ENCODE measurements around the gene PDGFB. TPM values are rescaled to one million over a fixed set of nuclear protein-coding genes. Genes with fewer than 3 reads are reported as not detected.
"Not testable (repeated sequence)": the region's sequence is repeated elsewhere in the genome, so short reads cannot be mapped to it uniquely, and the experiment has no call there.

Gene PDGFB
- total and polyA plus RNA-seq, 11 donors, result 9.0 to 43.7 (median 21.3) TPM

- H3K27me3 ChIP-seq, result no peaks in the 10 kb centered on the region
- intact Hi-C loops (cut with DNase I), result no loop called here
- 92 to 97% (median 95%) methylated on average over 8 of the region's 8 CpGs for WGBS, 4 donors
- DNase-seq, result peak in 1 of 5 donors; percentile 3
- no peak overlapping the region for H3K4me3 ChIP-seq
- TF ChIP-seq CTCF (IDR thresholded peaks at IDR 0.05), result no peak
- no peak for TF ChIP-seq POLR2A (IDR thresholded peaks at IDR 0.05)
- H3K27ac ChIP-seq, result no peak overlapping the region
- peaks cover 0 to 11% (median 0%) of the 10 kb centered on the region in 12 donors for H3K4me1 ChIP-seq
- peaks cover 0 to 38% (median 28%) of the 10 kb centered on the region in 9 donors for H3K36me3 ChIP-seq
- ATAC-seq, result no peak
- peaks cover 0 to 2% (median 0%) of the 10 kb centered on the region in 12 donors for H3K9me3 ChIP-seq
Observed at GRCh38 chr22:39220450-39220849, 24.3 kb downstream of the PDGFB start.

- Histone ChIP-seq H3K9me3 (peaks cover 0 to 2% (median 0%) of the 10 kb centered on the region in 12 donors), H3K4me3 (no peak overlapping the region), H3K36me3 (peaks cover 0 to 34% (median 17%) of the 10 kb centered on the region in 9 donors), H3K4me1 (peaks cover 0 to 11% (median 0%) of the 10 kb centered on the region in 12 donors), H3K27me3 (no peaks in the 10 kb centered on the region), H3K27ac (no peak overlapping the region)
- DNase-seq (peak in 1 of 5 donors; percentile 4), ATAC-seq (no peak)
- TF ChIP-seq CTCF (IDR thresholded peaks at IDR 0.05) (no peak), POLR2A (IDR thresholded peaks at IDR 0.05) (no peak)
- WGBS, 4 donors, result 70 to 79% (median 75%) methylated on average over 15 to 16 of the region's 16 CpGs
- intact Hi-C loops (cut with DNase I), result no loop called here
Observed at GRCh38 chr22:39219071-39220039, 25.4 kb downstream of the PDGFB start.

GRCh38 chr22:39218432-39218831, 26.4 kb downstream of the PDGFB start:
- H3K27me3 ChIP-seq; intact Hi-C loops (cut with DNase I); DNase-seq; H3K9me3 ChIP-seq; H3K27ac ChIP-seq; ATAC-seq; H3K4me3 ChIP-seq: not testable (repeated sequence)
- Histone ChIP-seq H3K4me1 (peaks cover 0 to 11% (median 0%) of the 10 kb centered on the region in 12 donors), H3K36me3 (peaks cover 0 to 32% (median 8%) of the 10 kb centered on the region in 9 donors)
- WGBS, 4 donors, result 86 to 92% (median 88%) methylated on average over 6 of the region's 6 CpGs

GRCh38 chr22:39216143-39216490, 28.7 kb downstream of the PDGFB start:
- ATAC-seq (peak in 2 of 4 donors; percentile 11 to 18), DNase-seq (peak in 1 of 5 donors; percentile 6)
- intact Hi-C loops (cut with DNase I), result no loop called here
- H3K4me3 ChIP-seq, result no peak overlapping the region
- peaks cover 0 to 2% (median 0%) of the 10 kb centered on the region in 12 donors for H3K9me3 ChIP-seq
- H3K27ac ChIP-seq, result no peak overlapping the region
- no peaks in the 10 kb centered on the region for H3K27me3 ChIP-seq
- peaks cover 0 to 3% (median 0%) of the 10 kb centered on the region in 12 donors for H3K4me1 ChIP-seq
- peaks cover 0 to 22% (median 0%) of the 10 kb centered on the region in 9 donors for H3K36me3 ChIP-seq
- TF ChIP-seq CTCF (IDR thresholded peaks at IDR 0.05) (peak in 1 of 12 donors; percentile 1), POLR2A (IDR thresholded peaks at IDR 0.05) (no peak)
- WGBS, 4 donors, result 87 to 93% (median 91%) methylated on average over 7 to 8 of the region's 8 CpGs
